ENCODE data around the gene RPL28.

Gene RPL28

DNA sequence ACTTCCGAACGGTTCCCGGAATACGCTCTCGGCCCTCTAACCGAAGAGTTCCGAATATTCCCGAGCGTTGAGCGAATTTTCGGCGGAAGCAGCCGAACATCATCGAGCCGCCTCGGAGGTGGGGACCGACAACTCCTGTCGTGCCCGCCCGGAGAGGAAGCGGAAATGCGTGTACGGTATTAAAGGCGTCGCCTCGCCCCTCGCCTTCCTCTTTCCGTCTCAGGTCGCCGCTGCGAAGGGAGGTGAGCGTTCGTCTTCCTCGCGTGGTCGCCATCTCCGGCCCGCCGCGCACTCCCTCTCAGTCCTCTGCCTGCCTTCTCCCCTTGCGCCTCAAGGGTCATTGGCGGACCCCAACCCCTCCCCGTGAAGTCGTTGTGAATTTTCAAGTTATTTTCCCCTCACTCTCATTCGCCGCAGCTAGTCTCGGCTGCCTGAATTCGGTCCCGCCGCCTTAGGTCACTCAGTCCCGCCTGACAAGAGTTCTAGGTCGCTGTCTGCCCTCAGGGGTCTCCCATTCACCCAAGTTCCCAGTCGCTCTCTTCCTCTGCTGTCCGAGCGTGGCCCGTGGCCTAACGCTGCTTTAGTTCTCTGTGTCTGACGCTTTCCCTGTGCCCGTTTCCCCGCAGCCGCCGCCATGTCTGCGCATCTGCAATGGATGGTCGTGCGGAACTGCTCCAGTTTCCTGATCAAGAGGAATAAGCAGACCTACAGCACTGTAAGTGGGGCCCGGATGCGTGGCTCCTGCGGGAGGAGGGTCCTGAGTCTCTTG is at the start of gene RPL28 (continued):
- no peak for TF ChIP-seq ZNF488 (tag by site-specific recombination; IDR thresholded peaks at IDR 0.05)
- TF ChIP-seq, protein P1, sequence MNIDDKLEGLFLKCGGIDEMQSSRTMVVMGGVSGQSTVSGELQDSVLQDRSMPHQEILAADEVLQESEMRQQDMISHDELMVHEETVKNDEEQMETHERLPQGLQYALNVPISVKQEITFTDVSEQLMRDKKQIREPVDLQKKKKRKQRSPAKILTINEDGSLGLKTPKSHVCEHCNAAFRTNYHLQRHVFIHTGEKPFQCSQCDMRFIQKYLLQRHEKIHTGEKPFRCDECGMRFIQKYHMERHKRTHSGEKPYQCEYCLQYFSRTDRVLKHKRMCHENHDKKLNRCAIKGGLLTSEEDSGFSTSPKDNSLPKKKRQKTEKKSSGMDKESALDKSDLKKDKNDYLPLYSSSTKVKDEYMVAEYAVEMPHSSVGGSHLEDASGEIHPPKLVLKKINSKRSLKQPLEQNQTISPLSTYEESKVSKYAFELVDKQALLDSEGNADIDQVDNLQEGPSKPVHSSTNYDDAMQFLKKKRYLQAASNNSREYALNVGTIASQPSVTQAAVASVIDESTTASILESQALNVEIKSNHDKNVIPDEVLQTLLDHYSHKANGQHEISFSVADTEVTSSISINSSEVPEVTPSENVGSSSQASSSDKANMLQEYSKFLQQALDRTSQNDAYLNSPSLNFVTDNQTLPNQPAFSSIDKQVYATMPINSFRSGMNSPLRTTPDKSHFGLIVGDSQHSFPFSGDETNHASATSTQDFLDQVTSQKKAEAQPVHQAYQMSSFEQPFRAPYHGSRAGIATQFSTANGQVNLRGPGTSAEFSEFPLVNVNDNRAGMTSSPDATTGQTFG (tag by site-specific recombination; IDR thresholded peaks at IDR 0.05; ENCODE audit: borderline replicate concordance), result 0 out of 2 replicates have a peak, but pooled peaks have one; percentile 9
- peak; percentile 71 for TF ChIP-seq KLF1 (tag by site-specific recombination; IDR thresholded peaks at IDR 0.05)
- TF ChIP-seq ZSCAN30 (tag by site-specific recombination; IDR thresholded peaks at IDR 0.05), result no peak
- TF ChIP-seq ZNF10 (tag by site-specific recombination; IDR thresholded peaks at IDR 0.05), result no peak
- TF ChIP-seq OVOL3 (tag by site-specific recombination; IDR thresholded peaks at IDR 0.05), result peak; percentile 63; the same call in 1 of the 2 replicates
- TF ChIP-seq ZNF792 (tag by site-specific recombination; IDR thresholded peaks at IDR 0.05), result peak; percentile 73; the same call in 1 of the 2 replicates
- TF ChIP-seq ZNF214 (tag by site-specific recombination; IDR thresholded peaks at IDR 0.05; ENCODE audit: borderline replicate concordance), result no peak
- TF ChIP-seq ZNF692 (tag by site-specific recombination; IDR thresholded peaks at IDR 0.05), result peak; percentile 90
- TF ChIP-seq, protein P2, sequence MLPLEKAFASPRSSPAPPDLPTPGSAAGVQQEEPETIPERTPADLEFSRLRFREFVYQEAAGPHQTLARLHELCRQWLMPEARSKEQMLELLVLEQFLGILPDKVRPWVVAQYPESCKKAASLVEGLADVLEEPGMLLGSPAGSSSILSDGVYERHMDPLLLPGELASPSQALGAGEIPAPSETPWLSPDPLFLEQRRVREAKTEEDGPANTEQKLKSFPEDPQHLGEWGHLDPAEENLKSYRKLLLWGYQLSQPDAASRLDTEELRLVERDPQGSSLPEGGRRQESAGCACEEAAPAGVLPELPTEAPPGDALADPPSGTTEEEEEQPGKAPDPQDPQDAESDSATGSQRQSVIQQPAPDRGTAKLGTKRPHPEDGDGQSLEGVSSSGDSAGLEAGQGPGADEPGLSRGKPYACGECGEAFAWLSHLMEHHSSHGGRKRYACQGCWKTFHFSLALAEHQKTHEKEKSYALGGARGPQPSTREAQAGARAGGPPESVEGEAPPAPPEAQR (tag by site-specific recombination; IDR thresholded peaks at IDR 0.05), result no peak
- TF ChIP-seq ZNF37A (tag by site-specific recombination; IDR thresholded peaks at IDR 0.05), result no peak
- no peak for TF ChIP-seq ZNF423 (tag by site-specific recombination; IDR thresholded peaks at IDR 0.05)
- TF ChIP-seq, protein P3, sequence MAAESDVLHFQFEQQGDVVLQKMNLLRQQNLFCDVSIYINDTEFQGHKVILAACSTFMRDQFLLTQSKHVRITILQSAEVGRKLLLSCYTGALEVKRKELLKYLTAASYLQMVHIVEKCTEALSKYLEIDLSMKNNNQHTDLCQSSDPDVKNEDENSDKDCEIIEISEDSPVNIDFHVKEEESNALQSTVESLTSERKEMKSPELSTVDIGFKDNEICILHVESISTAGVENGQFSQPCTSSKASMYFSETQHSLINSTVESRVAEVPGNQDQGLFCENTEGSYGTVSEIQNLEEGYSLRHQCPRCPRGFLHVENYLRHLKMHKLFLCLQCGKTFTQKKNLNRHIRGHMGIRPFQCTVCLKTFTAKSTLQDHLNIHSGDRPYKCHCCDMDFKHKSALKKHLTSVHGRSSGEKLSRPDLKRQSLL (tag by site-specific recombination; IDR thresholded peaks at IDR 0.05), result no peak
- peak; percentile 91 for TF ChIP-seq ZNF501 (tag by site-specific recombination; IDR thresholded peaks at IDR 0.05)
- TF ChIP-seq, protein P4, sequence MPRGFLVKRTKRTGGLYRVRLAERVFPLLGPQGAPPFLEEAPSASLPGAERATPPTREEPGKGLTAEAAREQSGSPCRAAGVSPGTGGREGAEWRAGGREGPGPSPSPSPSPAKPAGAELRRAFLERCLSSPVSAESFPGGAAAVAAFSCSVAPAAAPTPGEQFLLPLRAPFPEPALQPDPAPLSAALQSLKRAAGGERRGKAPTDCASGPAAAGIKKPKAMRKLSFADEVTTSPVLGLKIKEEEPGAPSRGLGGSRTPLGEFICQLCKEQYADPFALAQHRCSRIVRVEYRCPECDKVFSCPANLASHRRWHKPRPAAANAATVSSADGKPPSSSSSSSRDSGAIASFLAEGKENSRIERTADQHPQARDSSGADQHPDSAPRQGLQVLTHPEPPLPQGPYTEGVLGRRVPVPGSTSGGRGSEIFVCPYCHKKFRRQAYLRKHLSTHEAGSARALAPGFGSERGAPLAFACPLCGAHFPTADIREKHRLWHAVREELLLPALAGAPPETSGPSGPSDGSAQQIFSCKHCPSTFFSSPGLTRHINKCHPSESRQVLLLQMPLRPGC (tag by site-specific recombination; IDR thresholded peaks at IDR 0.05), result peak; percentile 22; the same call in 1 of the 2 replicates
- TF ChIP-seq ZNF354C (tag by site-specific recombination; IDR thresholded peaks at IDR 0.05; ENCODE audit: borderline replicate concordance, low read depth), result no peak
- no peak for TF ChIP-seq ZBTB8A (tag by site-specific recombination; IDR thresholded peaks at IDR 0.05)
- 0 out of 2 replicates have a peak, but pooled peaks have one; percentile 14 for TF ChIP-seq ZSCAN4 (tag by site-specific recombination; IDR thresholded peaks at IDR 0.05)
- peak; percentile 48; the same call in 1 of the 2 replicates for TF ChIP-seq KLF9 (tag by site-specific recombination; IDR thresholded peaks at IDR 0.05; ENCODE audit: low read depth)
- TF ChIP-seq, protein P5, sequence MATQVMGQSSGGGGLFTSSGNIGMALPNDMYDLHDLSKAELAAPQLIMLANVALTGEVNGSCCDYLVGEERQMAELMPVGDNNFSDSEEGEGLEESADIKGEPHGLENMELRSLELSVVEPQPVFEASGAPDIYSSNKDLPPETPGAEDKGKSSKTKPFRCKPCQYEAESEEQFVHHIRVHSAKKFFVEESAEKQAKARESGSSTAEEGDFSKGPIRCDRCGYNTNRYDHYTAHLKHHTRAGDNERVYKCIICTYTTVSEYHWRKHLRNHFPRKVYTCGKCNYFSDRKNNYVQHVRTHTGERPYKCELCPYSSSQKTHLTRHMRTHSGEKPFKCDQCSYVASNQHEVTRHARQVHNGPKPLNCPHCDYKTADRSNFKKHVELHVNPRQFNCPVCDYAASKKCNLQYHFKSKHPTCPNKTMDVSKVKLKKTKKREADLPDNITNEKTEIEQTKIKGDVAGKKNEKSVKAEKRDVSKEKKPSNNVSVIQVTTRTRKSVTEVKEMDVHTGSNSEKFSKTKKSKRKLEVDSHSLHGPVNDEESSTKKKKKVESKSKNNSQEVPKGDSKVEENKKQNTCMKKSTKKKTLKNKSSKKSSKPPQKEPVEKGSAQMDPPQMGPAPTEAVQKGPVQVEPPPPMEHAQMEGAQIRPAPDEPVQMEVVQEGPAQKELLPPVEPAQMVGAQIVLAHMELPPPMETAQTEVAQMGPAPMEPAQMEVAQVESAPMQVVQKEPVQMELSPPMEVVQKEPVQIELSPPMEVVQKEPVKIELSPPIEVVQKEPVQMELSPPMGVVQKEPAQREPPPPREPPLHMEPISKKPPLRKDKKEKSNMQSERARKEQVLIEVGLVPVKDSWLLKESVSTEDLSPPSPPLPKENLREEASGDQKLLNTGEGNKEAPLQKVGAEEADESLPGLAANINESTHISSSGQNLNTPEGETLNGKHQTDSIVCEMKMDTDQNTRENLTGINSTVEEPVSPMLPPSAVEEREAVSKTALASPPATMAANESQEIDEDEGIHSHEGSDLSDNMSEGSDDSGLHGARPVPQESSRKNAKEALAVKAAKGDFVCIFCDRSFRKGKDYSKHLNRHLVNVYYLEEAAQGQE (tag by site-specific recombination; IDR thresholded peaks at IDR 0.05), result 0 out of 2 replicates have a peak, but pooled peaks have one; percentile 9
- TF ChIP-seq ZSCAN23 (tag by site-specific recombination; IDR thresholded peaks at IDR 0.05), result no peak
- TF ChIP-seq GLIS1 (tag by site-specific recombination; IDR thresholded peaks at IDR 0.05), result no peak
- no peak for TF ChIP-seq ZNF473 (tag by site-specific recombination; IDR thresholded peaks at IDR 0.05)
- TF ChIP-seq ZNF785 (tag by site-specific recombination; IDR thresholded peaks at IDR 0.05), result peak; percentile 70; the same call in 1 of the 2 replicates
- peak; percentile 63; the same call in 1 of the 2 replicates for TF ChIP-seq ZFP41 (tag by site-specific recombination; IDR thresholded peaks at IDR 0.05; ENCODE audit: borderline replicate concordance)
